Measurements from ENCODE around the gene CRYBA1.

GRCh38 chr17:29273924-29274323, 27.3 kb downstream of the CRYBA1 start:
- TF ChIP-seq CTCF (IDR thresholded peaks at IDR 0.05) (no peak), POLR2A (IDR thresholded peaks at IDR 0.05) (no peak), POLR2AphosphoS5 (IDR thresholded peaks at IDR 0.05) (no peak)

All from gastroesophageal sphincter (tissue), 3 donors.